HUDEP-2 (cell line): Measurements from ENCODE around the gene CHST1.

Experiments used
- DNase-seq, 76 experiments: peaks; one replicate each; lab custom pipeline; 2025; ENCODE audit not compliant: unreplicated experiment in 76 of 76; lab: John Stamatoyannopoulos, UW

Gene CHST1

DNA sequence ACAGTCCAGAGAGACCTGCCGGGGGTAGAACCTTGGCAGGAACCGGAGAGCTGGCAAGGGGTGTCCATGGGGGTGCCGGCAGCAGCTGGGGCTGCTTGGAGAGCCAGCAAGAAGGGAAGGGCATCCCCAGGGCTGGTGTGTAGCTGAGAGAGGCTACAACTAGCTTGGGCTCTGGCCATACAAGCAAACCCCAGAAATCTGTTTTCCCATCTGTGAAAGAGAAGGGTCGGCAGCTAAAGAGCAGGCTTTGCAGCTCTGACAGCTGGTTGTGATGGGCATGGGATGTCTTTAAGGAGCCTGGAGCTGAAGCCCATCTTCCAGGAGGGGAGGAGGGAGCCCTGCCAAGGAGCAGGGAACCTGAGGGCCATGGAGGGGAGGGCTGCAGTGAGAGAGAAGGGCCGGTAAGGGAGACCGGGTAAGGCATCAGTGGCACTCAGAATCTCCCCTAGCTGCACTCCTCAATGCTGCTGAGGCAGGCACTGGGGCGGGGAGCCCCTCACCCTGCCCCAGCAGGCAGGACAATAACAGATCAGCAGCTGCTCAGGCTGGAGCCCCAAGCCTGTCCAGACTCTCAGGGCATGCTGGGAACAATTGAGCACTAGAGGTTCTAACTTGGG lies 3.9 kb downstream of the CHST1 start:
- peak in 1 of 76 experiments; percentile 2 for DNase-seq

DNA sequence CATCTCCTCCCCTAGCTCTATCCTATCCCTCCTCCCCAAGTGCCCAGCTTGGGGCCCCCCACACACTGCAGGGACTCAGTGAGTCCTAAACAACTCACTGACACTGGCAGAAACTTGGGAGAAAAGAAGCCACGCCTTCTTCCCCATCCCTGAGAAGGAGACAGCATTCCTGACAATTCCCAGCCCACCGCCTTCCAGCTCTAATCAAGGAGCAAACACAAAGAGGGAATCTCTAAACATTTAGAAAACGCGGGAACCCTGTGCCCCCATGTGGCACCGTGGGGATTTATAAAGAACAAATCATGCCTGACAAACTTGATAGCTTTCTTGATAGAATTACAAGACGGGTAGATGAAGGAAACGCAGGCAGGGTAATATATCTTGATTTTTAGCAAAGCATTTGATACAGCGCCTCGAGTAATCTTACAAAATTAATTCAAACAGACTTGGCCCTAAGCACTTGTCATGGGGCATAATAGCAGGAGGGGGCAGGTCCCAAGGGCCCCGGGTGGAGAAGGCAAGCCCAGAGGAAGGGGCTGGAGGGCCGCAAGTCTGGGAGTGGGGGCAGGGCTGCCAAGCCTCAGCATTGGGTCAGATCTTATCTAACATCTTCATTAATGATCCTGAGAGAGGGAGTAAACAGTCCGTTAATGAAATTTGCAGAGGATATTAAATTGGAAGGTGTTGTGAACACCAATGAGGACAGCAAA lies 4.5 kb downstream of the CHST1 start:
- no peak for DNase-seq

DNA sequence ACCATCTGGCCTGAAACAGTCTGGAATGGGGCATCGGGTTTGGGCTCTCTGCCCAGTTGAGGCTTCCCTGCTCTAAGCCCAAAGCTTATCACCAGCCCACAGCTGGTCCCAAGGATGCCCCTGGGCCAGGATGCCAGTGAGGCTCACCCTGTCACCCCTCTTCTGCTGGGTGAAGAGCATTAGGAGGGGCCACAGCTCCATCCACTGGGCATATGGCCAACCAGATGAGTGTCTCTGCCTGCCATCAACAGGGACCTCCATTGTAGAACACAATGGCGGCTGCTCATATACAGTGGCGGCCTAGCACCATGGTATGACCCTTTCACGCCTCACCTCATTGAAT lies 5.6 kb downstream of the CHST1 start:
- DNase-seq: peak in 66 of 76 experiments; percentile 2 to 79 (median 37)

DNA sequence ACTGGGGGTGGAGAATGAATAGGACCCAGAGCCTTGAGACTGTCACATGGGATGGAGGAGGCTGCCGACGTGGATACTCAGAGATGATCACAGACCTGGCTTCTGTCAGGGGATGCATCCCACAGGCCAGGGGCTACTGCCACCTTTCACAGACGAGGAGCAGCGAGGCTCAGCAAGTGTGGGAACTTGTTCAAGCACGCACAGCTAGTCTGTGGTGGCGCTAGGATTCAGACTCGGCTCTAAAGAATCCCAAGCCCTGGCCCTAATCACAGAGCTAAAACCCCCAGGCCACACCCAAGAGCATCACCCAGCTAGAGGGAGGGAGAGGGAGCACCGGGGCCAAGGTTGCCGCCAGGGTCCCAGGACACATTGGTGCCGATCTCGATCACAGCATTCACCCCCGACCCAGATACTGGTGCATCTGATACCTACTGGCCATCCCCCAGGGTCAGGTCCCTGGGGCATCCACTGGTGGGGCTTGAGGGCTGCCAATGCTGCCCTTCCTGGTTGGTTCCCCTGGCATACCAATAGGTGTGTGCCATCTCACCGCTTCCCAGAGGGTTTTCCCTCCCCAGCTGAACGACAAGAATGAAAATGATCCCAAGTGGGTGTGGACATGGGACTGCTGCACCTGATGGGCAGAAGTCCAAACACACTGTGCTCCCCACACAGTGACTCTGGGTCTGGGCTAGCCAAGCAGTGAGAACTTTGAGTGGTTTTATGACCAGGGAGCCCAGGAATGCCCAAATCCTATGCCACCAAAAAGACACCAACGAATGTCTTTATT lies 6.2 kb downstream of the CHST1 start:
- no peak for DNase-seq

DNA sequence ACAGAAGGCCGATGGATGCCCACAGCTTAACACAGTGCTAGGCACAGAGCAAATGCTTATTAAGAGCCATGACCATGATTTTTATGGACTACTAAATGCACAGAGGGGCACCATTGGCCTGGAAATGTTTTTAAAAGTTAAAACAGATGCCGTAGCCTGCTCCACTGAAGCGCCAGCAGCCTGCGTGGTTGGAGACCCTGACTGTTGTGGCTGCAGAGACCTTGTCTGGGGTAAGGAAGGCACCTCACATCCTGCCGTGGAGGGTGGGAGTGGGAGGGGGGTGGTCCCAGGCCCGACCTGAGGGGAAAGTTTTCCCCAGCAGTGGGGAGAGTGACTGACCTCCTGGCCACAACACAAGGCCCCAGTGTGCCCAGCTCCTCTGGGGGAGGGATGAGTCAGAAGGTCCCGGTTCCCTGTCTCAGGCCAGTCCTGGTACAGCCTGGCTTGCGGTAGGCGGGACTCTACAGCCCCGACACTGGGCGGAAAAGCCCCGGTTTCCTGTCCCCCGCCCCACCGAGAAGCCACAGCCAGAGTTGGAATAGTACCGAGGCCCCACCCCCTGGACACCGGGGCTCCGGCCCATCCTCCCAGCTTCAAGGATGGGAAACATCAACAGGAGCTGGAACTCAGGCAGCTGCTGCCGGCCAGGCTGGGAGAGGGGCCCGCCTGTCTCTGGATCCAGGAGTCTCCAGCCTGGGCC lies 7.0 kb downstream of the CHST1 start:
- DNase-seq: no peak

DNA sequence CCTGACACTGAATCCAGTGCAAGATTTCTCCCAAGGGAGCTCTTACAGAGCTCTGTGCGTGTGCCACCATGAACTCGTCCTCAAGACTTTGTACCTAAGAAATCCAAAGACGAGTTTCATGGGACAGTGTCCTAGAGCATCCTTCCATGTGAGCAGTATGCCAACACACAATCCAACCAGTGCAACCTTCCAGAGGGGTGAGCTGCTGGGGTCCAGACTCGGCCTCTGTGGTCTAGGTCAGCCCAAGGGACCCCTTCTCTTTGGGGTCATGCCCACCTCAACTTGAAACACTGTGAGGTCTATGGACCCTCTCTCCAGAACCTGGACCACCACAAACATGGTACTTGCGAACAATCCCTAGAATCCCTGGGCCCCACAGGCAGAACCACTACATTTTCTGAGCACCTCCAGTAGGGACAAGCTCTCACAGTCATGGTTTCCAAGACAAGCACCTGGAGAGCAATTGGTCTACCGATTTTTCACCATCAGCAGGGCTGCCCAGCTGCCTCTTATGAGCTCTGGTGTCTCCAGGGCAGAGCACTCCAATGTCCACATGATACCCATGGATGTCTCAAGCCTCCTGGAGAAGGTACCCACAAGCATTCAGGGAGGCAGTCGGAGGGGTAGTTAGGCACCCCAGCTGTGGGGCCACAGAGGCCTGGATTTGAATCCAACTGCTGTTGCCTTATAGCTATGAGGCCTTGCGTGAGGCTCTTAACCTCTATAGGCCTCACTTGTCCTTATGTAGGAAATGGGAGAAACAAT lies 7.7 kb downstream of the CHST1 start:
- no peak for DNase-seq

DNA sequence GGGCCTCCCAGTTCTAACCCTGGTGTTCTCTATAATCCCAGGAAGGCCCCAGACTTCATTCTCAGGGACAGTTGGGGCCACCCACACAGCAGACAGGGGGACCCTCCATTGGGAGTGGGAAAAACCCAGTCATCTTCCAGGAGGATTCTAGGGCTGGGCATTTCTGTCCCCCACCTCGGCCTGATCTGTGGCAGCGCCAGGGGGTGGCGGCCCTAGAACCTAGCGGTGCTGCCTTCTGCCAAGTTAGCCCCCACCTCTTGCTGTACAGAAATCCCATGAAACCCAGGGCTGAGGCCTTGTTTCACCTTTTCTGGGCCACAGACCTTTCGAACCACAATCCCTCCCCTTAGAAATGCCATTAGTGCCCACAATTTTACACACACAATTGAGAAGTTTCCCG lies 9.6 kb downstream of the CHST1 start:
- no peak for DNase-seq

DNA sequence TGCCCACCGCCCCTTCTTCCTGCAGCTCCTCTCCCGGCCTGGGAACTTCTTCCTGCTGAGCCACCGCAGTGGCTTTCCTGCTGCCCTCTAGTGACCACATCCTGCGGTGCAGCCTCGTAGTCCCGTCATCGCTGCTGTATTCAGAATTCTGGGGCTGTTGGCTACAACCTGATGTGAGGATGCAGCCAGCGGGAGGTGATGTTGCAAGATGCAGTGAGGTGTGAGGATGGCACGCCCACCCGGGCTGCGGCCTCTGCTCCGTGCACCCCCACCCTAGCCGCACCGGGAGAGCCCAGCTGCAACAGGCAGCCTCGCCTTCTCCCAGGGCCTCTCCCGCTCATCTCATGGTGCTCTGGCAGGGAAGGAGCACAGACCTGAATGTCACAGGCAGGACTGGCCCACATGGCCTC lies 10.1 kb downstream of the CHST1 start:
- peak in 39 of 76 experiments; percentile 2 to 56 (median 30) for DNase-seq

DNA sequence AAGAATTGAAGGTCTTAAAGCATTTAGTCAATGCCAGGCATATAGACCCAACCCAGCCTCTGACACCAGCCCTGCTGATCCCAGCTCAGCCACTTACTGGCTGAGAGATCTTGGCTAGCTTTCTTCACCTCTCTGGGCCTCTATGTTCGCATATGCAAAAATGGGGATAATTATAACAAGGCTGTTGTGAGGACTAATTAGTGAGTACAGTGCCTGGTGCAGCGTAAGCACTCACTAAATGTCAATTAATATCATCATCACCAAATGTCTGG lies 10.5 kb downstream of the CHST1 start:
- DNase-seq: no peak

DNA sequence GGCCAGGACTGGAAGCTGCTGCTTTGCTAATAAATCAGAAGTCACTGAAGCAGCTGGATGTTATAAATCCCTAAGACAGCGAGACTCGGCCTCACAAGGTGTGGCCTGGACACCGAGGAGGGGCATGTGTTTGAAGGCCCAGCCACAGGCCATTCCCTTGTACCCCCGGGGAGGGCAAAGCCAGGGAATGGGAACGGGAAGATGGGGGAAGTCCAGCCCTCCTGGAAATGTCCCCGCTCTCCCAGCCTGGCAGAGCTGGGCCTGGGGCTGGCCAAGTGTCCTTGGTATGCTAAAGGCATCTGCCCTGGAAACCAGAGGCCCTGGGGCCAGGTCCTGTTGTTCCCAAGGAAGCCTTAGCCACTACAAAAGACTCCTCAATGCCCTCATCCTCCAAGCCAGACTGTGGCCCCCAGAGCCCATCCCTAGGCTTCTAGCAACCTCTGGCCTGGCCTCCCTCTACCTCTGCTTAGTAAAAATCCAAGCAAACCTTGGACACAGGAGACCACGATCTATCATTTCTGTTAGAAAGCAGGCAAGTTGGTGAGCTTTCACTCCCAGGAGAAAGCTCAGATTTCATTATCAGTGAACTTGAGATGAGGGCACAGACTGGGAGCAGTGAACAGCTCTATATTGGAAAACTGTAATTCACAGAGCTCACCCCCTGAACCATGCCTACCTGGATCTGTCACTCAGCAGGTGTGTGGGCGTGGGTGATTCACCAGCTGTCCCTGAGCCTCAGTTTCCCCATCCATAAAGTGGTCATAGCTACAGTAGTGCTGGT lies 11.0 kb downstream of the CHST1 start:
- DNase-seq: no peak

DNA sequence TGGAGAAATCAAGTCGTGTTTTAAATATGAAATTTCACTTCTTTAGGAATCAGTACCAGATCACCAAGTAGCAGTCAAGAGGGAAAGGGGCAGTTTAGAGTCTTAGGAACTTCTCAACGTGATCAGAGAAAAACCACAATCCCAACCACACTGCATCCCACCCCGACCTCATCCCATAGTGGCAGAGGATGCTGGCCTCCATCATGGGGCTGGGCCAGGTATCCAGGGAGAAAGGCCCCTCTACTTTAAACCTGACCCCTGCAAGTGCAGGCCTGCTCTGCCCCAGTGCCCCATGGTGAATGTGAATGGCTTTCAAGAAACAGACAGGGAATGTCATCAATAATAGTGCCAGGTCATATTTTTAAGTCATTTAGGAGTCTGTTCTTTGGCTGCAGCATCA lies 12.1 kb downstream of the CHST1 start:
- no peak for DNase-seq

DNA sequence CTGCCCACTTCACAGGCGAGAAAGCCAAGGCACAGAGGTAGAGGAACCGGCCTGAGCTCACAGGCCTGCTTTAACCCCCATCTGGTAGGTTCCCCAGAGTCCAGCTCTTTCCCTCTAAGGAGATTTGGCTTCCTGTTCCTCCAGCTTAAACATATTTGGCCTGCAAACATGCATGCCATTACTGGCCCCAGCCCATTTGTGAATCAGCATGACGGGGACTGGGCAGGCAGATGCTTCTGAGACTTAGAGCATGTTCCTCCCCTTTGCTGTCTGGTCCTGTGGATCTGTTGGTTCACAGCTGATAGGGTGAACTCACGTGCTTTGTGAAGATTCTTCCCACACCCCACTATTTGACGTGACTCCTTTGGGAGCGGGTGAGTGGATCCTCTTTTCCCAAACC lies 12.6 kb downstream of the CHST1 start:
- no peak for DNase-seq

DNA sequence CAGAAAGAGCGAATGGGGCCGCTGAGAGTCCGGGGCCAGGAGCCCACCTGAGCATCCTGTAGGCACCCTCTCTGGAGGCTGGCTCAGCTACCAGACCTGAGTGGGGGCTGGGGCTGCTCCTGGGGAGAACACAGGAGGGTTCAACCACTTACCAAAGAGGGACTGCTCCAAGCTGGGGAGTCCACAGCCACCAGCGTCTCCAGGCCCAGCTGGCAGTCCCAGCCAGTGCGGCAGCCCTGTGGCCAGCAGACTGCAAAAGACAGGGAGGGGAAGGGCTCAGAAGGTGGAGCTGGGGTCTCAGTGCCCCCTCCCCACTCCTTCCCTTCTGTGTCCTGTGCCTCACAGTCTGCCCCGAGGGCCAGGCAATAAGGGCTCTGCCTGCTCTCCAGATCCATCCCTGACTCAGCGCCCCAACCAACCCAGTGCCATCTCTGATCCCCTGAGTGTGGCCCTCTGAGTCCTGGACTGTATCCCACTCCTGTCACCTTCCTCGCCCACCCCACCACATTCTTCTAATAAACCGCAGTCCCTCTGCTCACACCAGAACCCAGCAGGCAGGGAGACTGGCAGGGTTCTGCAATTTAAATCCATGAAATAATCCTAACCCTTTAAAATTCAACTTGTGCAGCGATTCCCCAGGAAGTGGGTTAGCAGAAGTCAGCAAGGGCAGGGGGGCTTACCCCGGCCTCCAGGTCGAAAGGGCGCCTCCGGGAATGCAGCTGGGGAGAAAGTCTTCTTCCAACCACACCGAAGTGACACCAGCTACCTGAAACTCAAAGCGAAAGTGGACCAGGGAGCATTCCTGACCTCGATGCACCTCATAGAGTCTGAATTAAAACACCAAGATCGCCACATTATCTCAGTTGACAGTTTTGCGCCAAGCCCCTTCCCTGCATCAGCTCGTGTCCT lies 13.3 kb downstream of the CHST1 start:
- no peak for DNase-seq

DNA sequence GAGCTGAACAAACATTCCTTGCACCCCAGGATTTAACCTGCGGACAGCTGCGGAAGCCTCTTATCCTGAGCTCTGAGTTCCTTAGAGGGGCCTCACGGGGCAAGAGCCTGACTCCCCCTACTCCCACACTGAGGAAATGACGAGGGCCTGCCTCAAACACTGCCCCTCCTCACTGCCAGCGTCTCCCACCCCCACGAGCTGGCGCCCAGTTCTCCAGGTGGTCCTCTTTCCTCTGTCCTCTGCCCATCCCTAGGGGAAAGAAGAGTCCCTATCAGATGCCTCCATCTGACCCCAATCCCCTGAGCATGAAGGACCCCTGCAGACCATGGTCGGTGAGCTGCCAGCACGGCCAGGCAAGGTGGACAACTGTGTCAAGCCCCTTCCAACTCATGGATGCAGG lies 14.3 kb downstream of the CHST1 start:
- DNase-seq: no peak

DNA sequence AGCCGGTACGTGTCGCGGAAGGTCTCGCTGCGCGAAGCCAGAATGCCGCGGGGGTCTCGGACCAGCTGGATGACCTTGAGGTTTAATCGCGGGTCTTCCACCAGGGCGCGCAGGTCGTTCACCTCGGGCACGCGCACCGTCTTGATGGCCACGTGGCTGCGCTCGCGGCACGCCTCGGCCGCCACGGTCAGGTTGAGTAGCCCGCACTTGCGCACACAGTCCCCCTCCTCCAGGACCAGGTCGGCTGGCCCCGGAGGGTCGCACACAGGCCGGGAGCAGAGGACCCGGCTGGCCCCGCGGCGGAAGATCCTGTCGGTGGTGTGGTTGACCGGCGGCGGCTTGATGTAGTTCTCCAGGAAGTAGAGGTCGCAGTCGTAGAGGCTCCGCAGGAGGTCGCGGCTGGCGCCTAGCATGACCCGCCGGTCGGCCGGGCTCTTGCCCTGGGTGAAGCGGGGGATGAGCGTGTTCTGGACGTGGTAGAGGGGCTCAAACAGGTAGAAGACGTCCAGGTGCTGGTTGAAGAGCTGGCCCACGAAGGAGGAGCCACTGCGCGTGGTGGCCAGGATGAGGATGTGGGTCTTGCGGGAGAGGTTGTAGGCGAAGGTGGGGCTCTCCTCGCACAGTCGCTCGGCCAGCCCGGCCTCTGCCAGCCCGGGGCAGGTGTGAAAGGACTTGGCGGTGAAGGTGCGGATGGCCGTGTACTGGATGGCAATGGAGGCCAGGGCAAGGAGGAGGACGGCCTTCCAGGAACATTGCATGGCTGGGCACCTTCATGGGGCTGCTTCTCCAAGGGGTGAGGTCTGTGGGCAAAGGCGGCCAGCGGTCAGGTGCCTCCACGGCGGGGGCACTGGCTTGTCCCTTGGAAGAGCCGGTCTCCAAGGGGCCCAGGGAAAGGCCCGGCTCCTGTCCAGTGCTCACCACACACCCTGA lies 15.0 kb downstream of the CHST1 start:
- no peak for DNase-seq

DNA sequence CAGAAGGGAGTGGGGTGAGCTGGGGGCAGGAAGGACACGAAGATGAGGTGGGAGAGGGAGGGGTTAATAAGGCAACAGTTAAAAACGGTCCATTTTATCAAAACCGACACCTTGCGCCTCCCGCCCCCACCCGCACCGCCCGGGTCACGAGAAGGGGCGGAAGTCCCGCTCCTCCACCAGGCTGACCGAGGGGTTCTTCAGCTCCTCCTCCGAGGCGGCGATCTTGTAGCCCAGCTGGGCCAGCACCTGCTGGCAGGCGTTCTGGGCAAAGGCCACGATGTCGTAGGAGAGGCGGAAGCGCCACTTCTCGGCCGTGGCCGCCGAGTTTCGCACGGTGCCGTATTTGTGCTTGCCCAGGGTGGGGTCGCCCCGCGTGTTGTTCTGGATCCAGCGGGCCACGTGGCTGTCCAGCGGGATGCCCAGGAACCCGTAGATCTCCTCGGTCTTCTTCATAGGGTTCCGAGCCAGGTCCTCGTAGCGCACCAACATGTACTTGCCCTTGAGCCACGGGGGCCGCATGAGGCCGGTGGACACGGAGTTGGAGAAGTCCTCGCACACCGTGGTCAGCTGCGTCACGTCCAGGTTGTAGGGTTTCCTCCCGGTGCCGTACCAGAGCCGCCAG lies 15.8 kb downstream of the CHST1 start:
- DNase-seq: no peak

DNA sequence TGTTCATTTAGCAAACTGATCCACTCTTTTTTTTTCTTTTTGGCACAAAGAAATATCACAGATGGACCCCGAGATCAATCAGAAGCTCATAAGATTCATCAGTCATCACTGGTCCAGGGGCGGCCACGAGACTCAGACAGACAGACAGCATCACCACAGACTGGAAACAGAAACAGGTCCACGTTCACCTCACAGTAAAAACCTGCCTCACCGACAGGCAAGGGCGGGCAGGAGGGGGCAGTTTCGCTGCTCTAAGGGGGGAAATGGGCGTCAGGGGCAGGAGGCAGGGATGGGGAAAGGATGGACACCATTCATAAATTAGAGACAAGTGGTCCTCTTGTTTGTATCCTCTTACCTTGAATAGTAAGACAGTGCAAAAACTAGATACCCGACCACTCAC lies 16.5 kb downstream of the CHST1 start:
- no peak for DNase-seq

DNA sequence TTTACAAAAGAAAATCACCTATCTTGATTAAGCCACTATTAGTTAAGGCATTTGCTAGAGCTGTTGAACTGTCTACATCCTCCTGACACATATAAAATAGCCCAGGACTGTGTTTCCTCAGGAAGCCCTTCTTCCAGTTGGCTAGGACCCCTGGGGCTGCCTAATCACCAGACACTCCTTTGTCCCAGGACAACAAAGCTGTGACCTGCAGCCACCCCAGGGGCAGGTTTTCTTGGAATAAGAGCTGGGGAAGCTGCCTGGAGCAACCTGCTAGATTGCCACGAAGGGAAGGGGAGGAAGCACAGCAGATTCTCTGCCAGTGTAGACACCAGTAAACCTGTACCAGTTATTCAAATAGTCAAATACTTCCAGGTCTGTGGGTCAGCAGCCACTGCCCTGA lies 17.6 kb downstream of the CHST1 start:
- DNase-seq: no peak
